HG03095 (cell line): ENCODE measurements around the gene TP53RK.

ENCODE experiments used
- ATAC-seq: cut with Tn5 transposase; IDR thresholded peaks from one replicate; pipeline ENCODE4 v1.9.1; 2021; ENCODE audit warnings: moderate library complexity; ENCODE audit not compliant: unreplicated experiment

The TP53RK gene

DNA sequence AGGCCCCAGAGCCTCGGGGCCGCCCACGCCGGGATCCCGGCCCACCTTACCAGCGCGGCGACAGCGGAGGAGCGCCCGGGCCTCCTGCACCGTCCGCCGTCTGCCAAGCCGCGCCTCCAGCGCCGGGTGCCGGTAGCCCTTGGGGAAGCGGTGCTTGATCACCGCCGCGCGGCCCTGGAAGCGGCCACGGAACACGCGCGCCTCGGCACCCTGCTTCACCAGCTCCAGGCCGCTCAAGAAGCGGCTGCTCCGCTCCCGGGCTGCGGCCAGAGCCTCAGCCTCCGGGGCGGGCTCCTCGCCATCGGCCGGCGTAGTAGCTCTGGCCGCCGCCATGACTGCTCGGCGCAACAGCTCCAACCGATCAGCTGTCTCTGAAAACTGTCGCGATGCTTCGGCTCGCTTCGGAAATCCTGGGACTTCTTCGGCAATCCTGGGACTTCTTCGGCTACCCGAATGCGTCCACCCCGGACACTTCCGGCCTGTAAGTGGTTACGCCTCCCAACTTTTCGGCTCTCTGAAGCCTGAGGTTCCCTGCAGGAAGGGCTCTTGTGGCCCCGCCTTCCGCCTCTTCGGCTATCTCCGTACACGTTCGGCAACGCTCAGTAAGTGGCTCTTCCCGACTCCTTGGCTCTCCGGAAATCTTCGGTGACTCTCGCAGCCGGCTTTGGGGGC is at the start of gene TP53RK:
Gene TP53RK, minus strand, starts transcription at position 363 of the 672 bp plus-strand sequence. Its CDS starts 30 bp downstream, at position 333.
- ATAC-seq, result peak; percentile 92

DNA sequence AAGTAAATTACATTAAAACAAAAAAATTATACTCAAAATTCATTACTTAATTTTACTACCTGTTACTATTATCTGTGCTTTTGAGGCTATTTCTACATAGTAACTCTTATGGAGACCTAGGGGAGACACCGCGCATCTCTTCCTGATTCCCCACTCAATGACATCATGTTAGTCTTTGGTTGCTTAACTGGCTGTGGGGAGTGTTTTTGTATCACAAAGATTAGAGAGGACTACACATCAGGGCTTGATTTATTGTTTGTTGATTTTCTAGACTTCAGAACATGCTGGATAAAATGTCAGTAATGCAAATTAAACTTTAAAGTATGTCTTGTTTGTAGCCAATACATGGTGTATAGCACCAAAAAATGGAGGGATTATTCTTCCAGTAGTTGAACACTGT is 46.2 kb upstream of the TP53RK start:
- no peak for ATAC-seq

DNA sequence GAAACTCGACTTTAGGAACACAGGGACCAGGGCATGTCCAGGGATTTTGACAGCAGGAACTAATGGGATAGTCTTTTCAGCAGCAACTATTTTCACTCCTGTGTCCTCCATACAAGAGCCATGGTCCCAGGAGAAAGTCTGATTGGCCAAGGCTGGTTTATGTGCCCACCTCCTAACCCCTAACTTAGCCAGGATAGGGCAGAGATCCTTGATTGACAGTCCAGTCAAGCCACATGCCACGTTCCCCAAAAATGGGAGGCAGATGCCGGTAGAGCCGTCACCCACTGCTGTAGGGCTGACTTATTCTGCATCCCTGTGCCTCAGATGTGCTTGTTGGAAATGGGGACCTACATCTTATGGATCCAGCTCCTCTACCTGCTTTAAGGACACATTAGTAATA is 42.5 kb upstream of the TP53RK start:
- ATAC-seq, result no peak

DNA sequence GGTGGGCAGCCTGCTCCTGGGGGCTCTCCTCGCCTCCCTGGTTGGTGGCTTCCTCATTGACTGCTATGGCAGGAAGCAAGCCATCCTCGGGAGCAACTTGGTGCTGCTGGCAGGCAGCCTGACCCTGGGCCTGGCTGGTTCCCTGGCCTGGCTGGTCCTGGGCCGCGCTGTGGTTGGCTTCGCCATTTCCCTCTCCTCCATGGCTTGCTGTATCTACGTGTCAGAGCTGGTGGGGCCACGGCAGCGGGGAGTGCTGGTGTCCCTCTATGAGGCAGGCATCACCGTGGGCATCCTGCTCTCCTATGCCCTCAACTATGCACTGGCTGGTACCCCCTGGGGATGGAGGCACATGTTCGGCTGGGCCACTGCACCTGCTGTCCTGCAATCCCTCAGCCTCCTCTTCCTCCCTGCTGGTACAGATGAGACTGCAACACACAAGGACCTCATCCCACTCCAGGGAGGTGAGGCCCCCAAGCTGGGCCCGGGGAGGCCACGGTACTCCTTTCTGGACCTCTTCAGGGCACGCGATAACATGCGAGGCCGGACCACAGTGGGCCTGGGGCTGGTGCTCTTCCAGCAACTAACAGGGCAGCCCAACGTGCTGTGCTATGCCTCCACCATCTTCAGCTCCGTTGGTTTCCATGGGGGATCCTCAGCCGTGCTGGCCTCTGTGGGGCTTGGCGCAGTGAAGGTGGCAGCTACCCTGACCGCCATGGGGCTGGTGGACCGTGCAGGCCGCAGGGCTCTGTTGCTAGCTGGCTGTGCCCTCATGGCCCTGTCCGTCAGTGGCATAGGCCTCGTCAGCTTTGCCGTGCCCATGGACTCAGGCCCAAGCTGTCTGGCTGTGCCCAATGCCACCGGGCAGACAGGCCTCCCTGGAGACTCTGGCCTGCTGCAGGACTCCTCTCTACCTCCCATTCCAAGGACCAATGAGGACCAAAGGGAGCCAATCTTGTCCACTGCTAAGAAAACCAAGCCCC is 36.2 kb upstream of the TP53RK start:
- no peak for ATAC-seq

DNA sequence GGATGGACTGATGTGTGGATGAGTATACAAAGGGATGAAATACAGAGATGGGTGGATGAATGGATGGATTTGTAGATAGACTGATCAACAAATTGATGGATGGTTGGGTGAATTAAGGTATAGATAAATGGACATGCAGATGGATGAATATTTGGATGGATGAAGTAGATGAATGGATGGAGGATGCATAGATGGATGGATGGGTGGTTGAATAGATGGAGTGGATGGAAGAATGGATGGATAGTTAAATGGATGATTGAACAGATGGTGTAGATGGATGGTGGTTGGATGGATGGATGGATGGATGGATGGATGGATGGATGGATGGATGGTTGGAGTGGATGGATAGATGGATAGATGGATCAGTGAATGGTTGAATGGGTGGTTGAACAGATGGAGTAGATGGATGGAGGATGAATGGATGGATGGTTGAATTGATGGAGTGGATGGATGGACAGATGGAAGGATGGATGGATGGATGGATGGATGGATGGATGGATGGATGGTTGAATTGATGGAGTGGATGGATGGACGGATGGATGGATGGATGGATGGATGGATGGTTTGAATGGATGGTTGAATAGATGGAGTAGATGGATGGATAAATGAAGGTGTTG is 35.2 kb upstream of the TP53RK start:
- no peak for ATAC-seq

DNA sequence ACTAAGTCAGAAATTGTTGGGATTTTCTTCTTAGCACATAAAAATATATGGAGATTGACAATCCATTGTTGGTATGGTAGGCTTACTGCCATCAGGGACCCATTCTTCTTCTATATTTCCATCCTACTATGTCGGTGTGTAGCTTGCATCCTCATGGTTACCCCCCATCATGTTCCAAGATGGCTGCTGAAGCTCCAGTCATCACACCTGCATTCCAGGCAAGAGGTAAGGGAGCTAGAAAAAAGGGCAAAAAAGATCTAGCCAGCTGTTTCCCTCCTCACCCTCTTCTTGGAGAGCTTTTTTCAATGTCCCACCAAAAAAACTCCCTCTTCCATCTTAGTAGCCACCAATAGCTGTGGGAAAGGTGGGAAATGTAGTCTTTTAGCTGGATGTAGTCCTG is 33.8 kb upstream of the TP53RK start:
- no peak for ATAC-seq

DNA sequence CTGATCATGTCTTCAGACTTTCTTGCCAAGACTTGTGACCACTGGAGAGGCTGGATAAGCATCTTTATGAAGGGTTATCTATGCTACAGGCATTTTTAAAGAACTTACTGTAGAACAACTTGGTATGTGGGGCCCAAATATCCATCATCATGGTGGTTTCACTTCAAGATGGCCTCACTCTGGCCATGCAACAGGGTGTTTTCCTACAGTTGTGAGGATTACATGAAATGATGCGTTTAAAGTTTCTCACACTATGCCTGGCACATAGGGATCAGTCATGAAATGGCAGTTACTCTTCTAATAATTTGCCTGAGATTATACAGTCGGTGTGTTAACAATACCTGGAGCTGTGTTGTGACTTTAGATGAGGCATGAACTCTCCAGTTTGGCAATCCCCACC is 33.2 kb upstream of the TP53RK start:
- ATAC-seq, result no peak

DNA sequence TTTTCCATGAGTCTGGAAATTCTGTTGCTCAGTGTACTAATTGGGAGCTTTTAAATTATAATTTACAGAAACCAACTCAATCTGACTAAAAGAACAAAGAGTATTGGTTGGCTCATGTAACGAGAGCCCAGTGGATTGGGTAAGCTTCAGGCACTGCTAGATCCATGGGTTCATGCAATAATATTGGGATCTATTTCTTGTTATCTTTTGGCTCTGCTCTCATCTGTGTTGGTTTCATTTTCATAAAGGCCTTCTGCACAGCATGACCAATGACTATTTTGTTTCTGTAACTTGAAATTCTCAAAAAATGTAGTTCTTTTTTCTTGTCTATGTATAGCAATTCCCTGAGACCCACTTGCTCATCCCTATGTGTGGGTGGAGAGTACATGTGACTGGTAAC is 32.2 kb upstream of the TP53RK start:
- no peak for ATAC-seq

DNA sequence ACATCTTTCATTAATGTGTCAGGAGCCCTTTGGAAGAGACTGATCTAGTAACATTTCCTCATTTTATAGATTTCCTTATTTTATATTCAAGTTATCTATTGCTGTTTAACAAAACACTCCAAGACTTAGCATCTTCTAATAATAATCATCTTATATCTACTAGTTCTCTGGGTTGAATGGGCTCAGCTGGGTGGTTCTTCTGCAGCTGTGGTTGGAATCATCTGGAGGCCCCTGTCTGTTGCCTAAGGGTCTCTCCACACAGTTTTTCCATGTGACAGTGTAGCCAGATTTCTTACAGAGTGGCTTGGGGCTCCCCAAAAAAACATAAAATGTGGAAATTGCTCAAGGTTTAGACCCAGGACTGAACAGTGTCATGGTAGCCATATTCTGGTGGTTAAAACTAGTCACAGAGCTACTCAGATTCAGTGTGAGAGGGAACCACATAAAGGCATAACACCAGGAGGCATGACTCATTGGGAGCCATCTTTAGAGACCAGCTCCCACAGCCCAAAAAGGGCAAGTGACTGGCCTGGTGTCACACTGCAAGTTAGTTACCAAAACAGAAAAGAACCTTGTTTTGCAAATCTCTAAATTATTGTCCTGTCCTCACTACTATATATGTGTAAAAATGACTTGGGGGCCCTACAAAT is 31.7 kb upstream of the TP53RK start:
- ATAC-seq, result no peak

DNA sequence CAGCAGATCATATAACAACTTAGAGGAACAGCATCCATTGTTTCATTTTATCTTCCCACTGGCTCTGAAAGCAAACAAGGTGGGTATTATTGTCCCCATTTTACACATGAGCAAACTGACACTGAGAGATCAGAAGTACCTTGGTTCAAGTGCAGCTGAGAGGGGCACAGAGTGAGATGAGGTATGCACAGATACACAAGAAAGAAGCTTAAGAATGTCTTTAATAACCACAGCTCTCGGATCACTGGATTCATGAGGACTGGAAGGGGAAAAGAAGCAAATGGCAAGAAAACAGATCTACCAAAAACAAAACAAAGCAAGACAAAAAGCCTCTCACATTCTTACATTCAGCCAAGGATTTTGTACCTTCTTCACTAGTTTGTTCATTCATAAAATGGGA is 30.8 kb upstream of the TP53RK start:
- no peak for ATAC-seq

- no peak for ATAC-seq
Measured at GRCh38 chr20:46717818-46718541, 28.7 kb upstream of the TP53RK start.

- ATAC-seq, result no peak
Measured at GRCh38 chr20:46715292-46715756, 26.1 kb upstream of the TP53RK start.

- ATAC-seq, result no peak
Measured at GRCh38 chr20:46713957-46714834, 25.0 kb upstream of the TP53RK start.

DNA sequence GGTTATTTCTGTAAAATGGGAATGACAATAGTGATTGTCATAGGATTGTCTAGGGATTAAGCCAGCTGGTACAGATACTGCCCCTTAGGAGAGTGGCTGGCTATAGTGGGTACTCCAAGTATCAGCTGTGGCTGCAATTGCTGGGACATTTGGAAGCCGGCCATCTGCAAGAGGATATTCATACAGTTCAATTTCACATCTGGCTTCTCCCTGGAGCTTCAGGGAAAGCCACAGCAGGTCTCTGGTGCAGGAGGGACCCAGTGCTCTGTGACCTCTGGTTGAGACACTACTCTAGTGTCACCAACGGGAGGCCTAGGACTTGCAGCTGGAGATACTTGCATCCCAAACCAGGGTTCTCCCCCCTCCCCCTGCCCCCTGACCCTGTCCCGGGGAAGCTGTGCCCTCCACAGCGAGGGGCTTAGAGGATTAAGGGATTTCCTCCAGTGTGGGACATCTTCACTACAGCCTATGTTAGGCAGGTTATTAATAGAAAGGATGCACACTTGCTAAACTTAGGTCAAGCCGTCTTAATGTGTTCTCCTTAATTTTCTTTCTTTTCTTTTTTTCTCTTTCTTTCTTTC is 22.9 kb upstream of the TP53RK start:
- ATAC-seq, result no peak

DNA sequence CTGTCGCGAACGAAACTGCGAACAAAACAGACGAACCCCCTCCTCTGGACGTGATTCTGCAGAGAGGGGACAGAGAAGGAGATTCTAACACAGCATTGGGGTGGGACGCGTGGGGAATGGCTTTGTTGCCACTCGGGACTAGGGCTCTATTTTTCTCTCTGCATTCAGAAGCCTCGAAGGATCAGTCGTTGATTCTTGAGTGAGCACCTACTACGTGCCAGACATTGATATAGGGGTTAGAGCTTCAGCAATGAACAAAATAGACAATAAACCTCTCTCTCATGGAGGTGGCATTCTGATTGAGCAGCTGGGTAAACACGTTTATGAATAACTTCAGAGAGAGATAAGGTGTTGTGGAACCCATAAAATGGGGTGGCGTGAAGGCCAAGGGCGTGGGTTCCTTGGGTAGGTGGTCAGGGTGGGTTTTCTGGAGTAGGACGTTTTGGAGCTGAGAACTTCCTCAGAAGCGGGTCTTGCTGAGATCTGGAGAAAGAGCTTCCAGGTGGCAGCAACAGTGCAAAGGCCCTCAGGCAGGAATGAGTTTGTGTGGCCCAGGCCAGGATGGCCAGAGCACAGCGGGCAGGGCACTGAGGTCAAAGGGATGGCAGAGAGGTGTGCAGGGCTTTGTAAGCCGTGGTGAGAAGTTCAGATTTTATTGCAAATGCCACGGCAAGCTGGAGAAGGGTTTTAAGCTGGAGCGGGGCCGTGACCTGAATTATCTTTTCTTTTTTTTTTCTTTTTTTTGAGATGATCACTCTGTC is 21.1 kb upstream of the TP53RK start:
- ATAC-seq, result no peak

- ATAC-seq, result no peak
Measured at GRCh38 chr20:46709459-46710152, 20.4 kb upstream of the TP53RK start, which contains the start of gene SLC2A10. Gene SLC2A10 (plus strand): TSS chr20:46709649. CDS start chr20:46709737, 88 bp downstream.

GRCh38 chr20:46709055-46709458 is 19.8 kb upstream of the TP53RK start:
- no peak for ATAC-seq
